Ammon's horn (tissue), 1 donor: ENCODE results near the gene SRC.

ENCODE experiments used
- DNase-seq: peaks from one replicate; pipeline ENCODE4 v3.0.0-alpha.2; 2016; ENCODE audit warnings: low spot score

The SRC gene

DNA sequence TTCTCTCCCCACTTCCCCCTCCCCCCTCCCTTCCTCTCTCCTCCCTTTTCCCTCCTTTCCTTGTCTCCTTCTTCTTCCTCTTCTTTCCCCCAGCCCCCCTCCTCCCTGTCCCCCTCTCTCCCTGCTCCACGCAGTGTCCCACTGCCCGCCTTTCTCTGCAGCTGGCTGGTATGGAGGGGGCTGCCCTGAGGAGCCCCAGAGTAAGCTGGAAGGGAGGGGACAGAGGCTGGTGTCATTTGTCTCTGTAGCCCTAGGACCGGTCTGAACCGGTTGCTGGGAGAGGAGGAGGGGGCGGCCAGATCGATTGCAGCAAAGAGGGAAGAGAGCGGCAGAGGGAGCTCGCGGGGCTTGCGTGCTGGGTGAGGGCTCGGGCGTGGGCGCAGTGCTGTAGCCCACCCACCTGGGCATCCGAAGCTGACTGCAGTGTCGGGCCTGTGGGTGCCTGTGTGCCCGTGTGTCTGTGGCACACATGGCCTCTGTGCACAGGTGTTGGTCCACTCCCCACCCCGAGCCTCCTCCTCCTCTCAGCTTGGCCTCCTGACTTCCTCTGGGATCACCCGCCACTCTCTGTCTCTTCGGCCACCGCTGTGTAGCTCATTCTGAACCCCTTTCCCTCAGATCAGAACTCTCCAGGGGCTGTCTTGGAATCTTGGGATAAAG, 50.6 kb downstream of the SRC start:
- no peak for DNase-seq

DNA sequence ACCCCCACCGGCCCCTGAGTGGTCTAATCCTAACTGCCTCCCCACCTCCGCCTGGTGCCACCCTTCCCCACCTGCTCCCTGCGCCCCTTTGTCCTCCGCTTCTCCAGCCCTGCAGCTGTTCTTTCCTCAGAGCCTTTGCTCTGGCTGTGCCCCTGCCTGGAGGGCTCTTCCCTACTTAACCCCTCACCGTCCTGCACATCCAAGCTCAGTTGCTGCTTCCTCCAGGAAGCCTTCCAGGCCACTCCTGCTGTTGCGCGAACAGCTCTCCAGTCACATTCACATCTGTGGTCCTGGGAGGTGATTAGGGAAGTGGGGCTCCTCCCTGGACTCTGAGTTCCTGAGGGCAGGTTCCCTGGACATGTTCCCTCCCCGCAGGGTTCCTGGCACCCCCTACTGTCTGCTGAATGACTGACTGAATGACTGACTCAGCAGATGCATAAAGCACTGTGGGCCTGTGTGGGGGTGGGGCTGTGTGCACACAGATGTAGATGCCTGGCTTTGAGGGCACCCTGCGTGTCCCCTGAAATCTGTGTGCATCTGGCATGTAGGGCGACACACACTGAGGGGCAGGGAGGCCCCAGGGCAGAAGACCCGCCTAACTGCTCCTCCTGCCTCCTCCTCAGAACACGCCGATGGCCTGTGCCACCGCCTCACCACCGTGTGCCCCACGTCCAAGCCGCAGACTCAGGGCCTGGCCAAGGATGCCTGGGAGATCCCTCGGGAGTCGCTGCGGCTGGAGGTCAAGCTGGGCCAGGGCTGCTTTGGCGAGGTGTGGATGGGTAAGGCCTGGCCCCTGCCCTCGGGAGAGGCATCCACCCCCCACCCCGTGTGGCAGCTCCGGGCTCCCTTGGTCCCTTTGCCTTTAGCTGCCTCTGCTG, 51.4 kb downstream of the SRC start:
- no peak for DNase-seq

DNA sequence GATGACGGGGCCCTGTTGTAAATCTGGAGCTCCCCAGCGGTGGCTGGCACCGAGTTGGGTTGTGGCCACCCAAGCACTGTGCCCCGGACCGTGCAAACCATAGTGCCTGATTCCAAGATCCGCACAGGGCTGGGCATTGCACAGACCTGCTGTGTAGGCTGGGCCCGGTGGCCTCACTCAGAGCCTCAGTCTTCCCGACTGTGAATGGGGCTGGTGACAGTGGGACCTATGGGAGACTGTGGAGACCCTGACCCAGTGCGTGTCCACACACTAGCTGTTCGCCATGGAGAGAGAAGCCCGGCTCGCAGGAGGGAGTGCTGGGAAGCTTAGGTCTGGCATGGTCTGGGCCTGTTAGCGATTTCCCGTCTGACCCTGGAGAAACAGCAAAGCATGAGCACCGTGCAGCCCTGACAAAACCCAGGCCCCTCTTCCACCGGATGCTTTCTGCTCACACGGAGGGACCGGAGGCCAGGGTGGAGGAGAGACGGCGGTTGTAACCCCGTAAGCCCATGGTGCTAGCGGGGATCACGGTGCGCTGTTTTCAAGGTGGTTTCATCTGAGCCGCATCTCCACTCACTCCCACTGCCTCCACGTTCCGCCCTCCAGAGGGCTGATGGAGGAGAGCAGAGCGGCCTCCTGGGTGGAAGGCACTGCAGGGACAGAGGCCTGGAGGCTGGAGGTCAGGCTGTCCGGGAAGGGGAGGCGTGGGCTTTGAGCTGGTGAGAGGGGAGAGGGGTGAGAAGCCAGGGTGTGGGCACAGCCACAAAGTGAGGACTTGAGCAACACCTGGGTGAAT, 52.2 kb downstream of the SRC start:
- no peak for DNase-seq

DNA sequence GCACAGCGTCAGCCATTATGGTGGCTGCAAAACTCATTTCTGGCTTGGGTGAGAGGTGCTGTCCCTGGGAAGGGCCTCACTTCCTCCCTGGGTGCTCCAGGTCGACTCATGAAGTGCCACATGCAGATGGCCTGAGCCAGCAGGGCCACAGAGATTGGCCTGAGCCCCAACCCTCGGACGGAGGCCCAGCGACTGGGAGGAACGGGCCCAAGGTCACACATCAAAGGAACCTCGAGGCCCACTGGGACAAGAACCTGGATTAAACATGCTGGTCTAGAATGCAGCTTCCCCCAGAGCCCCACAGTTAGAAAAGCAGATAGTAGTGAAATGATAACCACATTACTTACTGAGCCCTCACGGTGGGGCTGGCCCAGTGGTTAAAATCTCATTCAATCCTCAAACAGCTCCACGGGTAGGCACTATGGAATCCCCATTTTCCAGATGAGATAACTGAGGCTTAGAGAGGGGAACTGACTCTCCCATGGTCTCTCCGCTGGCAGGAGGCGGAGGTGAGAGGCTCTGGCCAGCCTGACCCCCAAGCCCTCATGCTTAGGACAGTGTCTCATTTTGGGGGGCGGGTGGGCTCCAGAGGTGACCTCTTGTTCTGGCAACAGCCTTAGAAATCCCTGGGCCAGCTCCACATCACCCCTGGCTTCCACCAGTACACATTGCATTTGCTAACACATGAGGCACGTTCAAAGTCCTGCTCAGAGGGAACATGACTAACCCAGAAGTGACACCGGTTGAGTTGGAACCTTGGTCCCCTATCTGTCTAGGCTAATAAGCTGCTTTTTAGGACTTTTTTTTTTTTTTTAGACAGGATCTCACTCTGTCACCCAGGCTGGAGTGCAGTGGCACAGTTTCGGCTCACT, 53.0 kb downstream of the SRC start:
- DNase-seq = no peak

- DNase-seq = no peak
Observed at GRCh38 chr20:37401282-37401929, 55.5 kb downstream of the SRC start.

DNA sequence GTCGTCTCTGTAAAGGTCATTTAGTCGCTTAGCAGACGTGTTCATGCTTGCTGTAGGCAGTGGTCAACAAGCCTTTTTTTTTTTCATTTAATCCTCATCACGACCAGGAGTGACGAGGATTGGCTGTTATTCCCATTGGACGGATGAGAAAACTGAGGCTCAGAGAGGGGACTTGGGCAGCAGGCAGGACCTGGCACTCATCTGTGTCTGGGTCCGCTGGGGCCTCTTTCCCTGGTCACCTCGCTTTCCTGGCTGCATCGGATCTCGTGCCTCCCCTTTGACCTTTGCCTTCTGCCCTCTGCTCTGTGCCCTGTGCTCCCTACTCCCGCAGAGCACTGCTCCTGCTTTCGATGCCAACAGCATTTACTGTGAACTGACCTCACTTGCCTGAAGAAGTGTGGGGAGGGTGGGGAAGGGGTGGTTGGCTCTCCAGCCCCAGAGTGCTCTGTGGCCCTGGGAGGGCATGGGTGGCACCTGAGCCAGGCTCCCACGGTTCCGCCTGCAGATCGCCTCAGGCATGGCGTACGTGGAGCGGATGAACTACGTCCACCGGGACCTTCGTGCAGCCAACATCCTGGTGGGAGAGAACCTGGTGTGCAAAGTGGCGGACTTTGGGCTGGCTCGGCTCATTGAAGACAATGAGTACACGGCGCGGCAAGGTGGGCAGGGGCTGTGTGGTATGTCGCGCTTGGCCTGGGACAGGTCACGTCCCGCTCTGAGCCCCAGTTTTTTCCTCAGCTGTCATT, 56.2 kb downstream of the SRC start:
- DNase-seq = no peak

DNA sequence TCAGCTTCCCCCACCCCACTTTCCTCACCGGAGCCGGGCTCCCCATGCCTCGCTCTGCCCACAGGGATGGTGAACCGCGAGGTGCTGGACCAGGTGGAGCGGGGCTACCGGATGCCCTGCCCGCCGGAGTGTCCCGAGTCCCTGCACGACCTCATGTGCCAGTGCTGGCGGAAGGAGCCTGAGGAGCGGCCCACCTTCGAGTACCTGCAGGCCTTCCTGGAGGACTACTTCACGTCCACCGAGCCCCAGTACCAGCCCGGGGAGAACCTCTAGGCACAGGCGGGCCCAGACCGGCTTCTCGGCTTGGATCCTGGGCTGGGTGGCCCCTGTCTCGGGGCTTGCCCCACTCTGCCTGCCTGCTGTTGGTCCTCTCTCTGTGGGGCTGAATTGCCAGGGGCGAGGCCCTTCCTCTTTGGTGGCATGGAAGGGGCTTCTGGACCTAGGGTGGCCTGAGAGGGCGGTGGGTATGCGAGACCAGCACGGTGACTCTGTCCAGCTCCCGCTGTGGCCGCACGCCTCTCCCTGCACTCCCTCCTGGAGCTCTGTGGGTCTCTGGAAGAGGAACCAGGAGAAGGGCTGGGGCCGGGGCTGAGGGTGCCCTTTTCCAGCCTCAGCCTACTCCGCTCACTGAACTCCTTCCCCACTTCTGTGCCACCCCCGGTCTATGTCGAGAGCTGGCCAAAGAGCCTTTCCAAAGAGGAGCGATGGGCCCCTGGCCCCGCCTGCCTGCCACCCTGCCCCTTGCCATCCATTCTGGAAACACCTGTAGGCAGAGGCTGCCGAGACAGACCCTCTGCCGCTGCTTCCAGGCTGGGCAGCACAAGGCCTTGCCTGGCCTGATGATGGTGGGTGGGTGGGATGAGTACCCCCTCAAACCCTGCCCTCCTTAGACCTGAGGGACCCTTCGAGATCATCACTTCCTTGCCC, 57.4 kb downstream of the SRC start:
- no peak for DNase-seq

DNA sequence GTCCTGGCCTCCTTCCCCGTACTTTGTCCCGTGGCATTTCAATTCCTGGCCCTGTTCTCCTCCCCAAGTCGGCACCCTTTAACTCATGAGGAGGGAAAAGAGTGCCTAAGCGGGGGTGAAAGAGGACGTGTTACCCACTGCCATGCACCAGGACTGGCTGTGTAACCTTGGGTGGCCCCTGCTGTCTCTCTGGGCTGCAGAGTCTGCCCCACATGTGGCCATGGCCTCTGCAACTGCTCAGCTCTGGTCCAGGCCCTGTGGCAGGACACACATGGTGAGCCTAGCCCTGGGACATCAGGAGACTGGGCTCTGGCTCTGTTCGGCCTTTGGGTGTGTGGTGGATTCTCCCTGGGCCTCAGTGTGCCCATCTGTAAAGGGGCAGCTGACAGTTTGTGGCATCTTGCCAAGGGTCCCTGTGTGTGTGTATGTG, 58.5 kb downstream of the SRC start:
- no peak for DNase-seq

DNA sequence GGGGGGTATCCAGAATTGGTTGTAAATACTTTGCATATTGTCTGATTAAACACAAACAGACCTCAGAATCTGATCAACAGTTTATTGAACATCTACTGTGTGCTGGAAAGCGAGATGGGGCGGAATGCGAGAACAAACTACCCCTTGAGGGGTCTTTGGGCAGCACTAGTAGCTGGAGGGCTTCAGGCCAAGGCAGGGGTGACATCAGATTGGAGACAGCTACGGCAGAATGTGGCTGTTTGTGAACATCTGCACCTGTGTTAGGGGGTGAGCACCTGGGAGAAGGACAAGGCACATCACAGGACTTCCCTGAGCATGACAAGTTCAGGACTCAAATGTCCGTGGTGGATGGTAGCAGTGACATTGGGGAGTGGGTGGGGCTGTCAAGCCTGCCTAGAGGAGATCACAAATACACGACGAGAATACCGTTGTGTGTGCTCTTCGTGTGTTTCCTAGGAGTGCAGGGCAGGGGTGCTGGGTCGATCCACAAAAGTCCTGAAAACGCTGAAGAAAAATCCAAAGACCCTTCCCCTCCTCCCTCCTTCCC, 59.5 kb downstream of the SRC start:
- DNase-seq = no peak

GRCh38 chr20:37406010-37406998, 60.4 kb downstream of the SRC start:
- no peak for DNase-seq

GRCh38 chr20:37407019-37407566, 61.2 kb downstream of the SRC start:
- no peak for DNase-seq

DNA sequence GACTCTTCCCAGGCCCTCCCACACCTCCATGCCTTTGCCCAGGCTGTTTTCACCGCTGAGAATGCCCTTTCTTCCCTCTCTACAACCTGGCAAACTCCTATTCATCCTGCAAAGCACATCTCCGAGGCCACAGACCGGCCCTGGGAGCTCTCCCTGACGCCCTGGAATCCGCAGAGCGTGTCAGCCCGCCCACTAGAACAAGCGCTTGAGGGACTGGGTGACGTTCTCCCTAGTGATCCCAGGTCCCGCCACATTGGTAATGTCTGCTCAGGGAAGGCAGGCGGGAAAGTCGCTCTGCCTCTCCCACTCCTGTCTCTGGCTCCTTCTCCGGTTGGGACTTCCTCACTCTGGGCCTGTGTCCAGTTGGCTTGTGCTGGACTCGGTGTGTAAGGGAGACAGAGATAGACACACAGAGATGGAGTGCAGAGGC, 61.6 kb downstream of the SRC start:
- DNase-seq = no peak

DNA sequence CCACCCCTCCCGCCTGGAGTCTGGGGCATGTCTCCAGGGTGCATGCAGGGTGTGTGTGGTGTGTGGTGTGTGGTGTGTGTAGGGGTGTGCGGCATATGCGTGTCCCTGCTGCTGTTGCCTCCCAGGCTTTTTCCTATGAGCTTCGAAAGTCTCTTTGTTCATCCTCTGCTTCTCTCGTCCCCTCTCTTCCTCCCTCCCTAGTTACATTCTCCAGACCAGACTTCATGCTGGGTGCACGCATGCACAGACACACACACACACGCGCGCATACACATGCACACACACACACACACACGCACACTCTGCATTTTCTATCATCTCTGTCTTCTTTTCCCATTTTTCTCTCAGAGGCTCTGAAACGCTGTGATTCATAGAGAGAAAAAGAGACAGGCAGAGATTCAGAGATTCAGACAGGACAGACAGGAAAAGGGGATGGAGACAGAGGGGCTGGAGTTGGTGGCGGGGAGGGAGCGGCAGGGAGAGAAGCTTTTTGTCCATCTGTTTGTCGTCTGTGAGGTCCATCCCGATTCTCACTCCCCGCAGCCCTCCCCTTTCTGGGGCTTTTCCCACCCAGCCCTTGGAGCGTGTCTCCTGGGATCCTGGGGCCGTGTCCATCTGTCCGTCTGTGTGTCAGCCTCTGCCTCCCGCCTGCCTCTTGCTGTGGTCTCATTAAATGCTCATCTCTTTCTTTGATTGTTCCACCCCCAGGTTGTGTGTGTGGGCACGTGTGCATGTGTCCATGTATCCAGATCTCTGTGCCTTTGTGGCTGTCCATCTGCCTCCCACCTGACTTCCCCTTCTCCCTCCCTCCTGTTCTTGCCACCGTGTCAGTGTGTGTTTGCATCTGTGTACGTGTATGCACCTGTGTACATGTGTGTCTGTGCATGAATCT, 62.6 kb downstream of the SRC start:
- peak; percentile 31 for DNase-seq

DNA sequence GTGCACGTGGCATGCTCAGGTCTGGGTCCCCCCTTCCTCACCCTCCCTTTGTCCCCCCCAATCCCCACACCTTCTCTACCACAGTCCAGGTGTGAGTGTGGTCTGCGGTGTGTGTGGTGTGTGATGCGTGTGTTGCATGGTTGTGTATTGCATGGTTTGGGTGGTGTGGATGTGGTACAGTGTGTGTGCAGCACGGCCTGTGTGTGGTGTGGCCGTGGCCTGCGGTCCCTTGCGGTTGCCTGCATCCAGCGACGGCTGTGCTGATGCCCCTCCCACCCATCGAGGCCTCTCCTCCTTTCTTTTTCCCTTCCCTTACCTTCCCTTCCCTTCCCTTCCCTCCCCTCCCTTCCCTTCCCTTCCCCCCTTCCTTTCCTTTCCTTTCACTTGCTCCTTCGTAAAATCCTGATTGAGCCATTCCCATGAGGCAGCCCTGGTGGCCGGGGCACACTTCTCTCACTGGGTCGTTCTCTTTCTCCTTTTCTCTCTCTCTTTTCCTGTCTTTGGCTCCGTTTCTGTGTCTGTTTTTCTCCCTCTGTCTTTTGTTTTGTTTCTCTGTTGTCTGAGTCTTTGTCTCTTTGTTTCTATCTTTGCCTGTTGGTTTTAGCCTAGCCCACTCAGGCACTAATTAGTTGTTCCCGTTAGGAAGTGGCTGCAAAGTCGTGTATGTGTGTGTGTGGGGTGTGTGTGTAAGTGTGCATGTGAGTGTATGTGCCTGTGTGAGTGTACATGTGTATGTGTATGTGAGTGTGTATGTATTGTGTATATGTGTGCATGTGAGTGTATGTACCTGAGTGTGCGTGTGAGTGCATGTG, 65.7 kb downstream of the SRC start:
- DNase-seq = no peak

GRCh38 chr20:37413023-37413334, 67.0 kb downstream of the SRC start:
- no peak for DNase-seq

DNA sequence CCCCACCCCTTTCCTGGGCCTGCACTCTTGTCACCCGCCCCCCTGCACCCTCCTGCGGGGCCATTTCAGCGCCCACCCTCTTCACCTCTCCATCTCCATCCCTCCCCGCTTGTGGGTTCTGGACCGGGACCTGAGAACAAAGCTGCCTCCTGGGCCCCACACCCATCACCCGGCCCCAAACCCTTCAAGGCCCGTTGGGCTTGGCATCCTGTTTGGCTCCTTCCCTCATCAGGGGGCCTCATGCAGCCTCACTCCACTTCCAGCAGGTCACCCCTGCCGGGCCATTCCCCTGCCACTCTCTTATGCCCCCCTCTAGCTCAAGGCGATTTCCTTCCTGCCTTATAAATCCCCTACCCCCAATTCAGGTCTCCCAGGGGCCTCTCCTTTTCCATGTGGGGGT, 67.4 kb downstream of the SRC start:
- no peak for DNase-seq
